Measurements from ENCODE around the gene POPDC3.

Gene POPDC3

DNA sequence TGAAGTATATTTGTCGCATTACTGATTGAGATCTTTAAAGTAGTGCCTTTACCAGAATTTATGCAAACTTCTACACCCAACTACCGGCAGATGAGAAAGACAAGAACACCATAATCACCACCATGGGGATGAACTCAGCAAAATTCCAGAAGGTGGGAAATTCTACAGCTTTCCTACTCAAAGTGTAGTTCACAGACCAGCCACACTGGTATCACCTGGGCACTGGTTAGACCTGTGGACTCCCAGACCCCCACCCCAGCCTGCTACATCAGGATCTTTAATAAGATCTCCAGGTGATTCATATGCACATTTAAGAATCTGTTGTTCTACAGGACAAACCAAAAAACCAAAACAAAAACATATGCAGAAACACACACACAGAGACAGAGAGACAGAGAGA is 67.9 kb downstream of the POPDC3 start:
- no peak overlapping the region for H3K4me2 ChIP-seq (ENCODE audit: low read depth, low read length, poor library complexity, severe bottlenecking)
- H3K27ac ChIP-seq (ENCODE audit: low read depth, low read length) = no peak overlapping the region
- no peaks in the 10 kb centered on the region for H3K36me3 ChIP-seq (ENCODE audit: low read length)

DNA sequence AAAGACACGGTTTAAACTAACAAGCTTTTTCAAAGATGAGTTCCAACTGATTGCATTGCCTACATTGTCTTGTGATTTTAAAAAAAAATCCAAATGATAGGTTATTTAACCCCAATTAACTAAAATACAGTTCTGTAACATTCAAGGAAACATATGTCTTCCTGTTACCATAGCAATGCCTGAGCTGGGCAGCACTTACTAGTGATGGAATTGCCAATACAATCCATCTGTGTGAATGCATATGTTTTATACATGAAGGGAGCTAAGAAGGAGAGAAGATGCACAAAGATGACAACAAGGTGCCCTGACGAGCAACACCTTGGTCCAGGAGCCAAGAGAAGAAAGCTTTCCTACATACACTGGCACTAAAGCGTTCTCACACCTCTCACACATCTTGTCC is 68.7 kb downstream of the POPDC3 start:
- Histone ChIP-seq H3K27ac (ENCODE audit: low read depth, low read length) (no peak overlapping the region), H3K79me2 (ENCODE audit: insufficient read depth, low read length) (no peaks in the 10 kb centered on the region), H3K9me2 (replicated peaks; ENCODE audit: insufficient read depth, low read length) (no peaks in the 10 kb centered on the region), H3K27me3 (ENCODE audit: low read length) (no peaks in the 10 kb centered on the region), H3K4me2 (ENCODE audit: low read depth, low read length, poor library complexity, severe bottlenecking) (no peak overlapping the region), H4K20me1 (ENCODE audit: low read depth, low read length) (no peaks in the 10 kb centered on the region), H3K36me3 (ENCODE audit: low read length) (no peaks in the 10 kb centered on the region), H3K9me3 (ENCODE audit: insufficient read depth, low read length) (no peaks in the 10 kb centered on the region), H3K4me3 (ENCODE audit: insufficient read depth, low read length, poor library complexity, severe bottlenecking) (no peak overlapping the region), H3K9ac (ENCODE audit: low read length) (no peak overlapping the region), H2AFZ (ENCODE audit: low read depth, low read length, severe bottlenecking) (no peak overlapping the region), H3F3A (ENCODE audit: insufficient read depth) (no peaks in the 10 kb centered on the region)
- TF ChIP-seq EZH2phosphoT487 (conservative IDR thresholded peaks at IDR 0.05; ENCODE audit: low read length) (no peak), CTCF (IDR thresholded peaks at IDR 0.05; ENCODE audit: insufficient read depth, low read length, poor library complexity, severe bottlenecking) (no peak)

More for the DNA sequence above, 67.9 kb downstream of the POPDC3 start:
- H4K20me1 ChIP-seq (ENCODE audit: low read depth, low read length) = no peaks in the 10 kb centered on the region
- no peak for TF ChIP-seq CTCF (IDR thresholded peaks at IDR 0.05; ENCODE audit: insufficient read depth, low read length, poor library complexity, severe bottlenecking)
- TF ChIP-seq EZH2phosphoT487 (conservative IDR thresholded peaks at IDR 0.05; ENCODE audit: low read length) = no peak
- no peaks in the 10 kb centered on the region for H3K9me2 ChIP-seq (replicated peaks; ENCODE audit: insufficient read depth, low read length)
- H3K79me2 ChIP-seq (ENCODE audit: insufficient read depth, low read length) = no peaks in the 10 kb centered on the region
- no peaks in the 10 kb centered on the region for H3K27me3 ChIP-seq (ENCODE audit: low read length)
- no peak overlapping the region for H3K9ac ChIP-seq (ENCODE audit: low read length)
- H3K4me3 ChIP-seq (ENCODE audit: insufficient read depth, low read length, poor library complexity, severe bottlenecking) = no peak overlapping the region
- no peaks in the 10 kb centered on the region for H3F3A ChIP-seq (ENCODE audit: insufficient read depth)
- H2AFZ ChIP-seq (ENCODE audit: low read depth, low read length, severe bottlenecking) = no peak overlapping the region
- no peaks in the 10 kb centered on the region for H3K9me3 ChIP-seq (ENCODE audit: insufficient read depth, low read length)

DNA sequence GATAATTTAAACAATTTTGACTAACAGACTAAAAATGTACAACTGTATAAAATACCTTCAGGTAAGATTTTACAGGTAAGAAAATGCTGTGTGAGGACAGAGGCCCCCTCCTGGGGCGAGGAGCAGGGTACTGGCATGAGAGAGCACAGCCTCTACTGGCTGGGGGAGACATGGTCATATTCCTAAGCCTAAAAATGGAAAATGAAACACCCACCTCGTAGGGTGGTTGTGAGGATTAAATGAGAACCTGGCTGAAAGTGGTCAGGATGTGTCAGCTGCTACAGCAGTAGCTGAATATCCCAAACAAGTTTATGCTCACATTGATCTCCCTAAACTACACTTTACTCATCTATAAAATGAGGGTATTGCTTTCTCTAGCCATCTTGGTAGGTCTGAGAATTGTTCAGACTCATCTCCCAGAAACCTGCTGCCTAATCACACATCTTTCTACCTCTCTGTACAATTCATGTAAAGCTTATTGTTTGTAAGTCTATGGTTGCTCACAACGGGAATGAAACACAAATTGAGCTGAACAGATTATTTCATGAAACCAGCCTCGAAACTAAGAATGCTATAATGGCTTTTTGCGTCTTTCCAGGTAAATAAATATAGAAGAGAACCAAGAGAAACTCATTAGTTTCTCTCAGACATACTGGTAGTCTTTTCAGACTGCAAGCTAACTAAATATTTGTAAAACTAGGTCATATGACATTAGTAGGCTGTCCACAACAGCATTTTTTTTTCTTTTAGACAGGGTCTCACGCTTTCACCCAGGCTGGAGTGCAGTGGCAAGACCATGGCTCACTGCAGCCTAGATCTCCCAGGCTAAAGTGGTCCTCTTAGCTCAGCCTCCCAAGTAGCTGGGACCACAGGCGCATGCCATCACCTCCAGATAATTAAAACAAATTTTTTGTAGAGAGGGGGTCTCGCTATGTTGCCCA is 69.6 kb downstream of the POPDC3 start:
- no peak overlapping the region for H2AFZ ChIP-seq (ENCODE audit: low read depth, low read length, severe bottlenecking)
- H3F3A ChIP-seq (ENCODE audit: insufficient read depth) = no peaks in the 10 kb centered on the region
- H3K9me3 ChIP-seq (ENCODE audit: insufficient read depth, low read length) = no peaks in the 10 kb centered on the region
- H3K27me3 ChIP-seq (ENCODE audit: low read length) = no peaks in the 10 kb centered on the region
- no peaks in the 10 kb centered on the region for H4K20me1 ChIP-seq (ENCODE audit: low read depth, low read length)
- H3K4me2 ChIP-seq (ENCODE audit: low read depth, low read length, poor library complexity, severe bottlenecking) = no peak overlapping the region
- no peaks in the 10 kb centered on the region for H3K36me3 ChIP-seq (ENCODE audit: low read length)
- no peaks in the 10 kb centered on the region for H3K79me2 ChIP-seq (ENCODE audit: insufficient read depth, low read length)
- no peak overlapping the region for H3K4me3 ChIP-seq (ENCODE audit: insufficient read depth, low read length, poor library complexity, severe bottlenecking)
- no peak overlapping the region for H3K9ac ChIP-seq (ENCODE audit: low read length)
- TF ChIP-seq EZH2phosphoT487 (conservative IDR thresholded peaks at IDR 0.05; ENCODE audit: low read length) (no peak), CTCF (IDR thresholded peaks at IDR 0.05; ENCODE audit: insufficient read depth, low read length, poor library complexity, severe bottlenecking) (no peak)
- no peaks in the 10 kb centered on the region for H3K9me2 ChIP-seq (replicated peaks; ENCODE audit: insufficient read depth, low read length)
- no peak overlapping the region for H3K27ac ChIP-seq (ENCODE audit: low read depth, low read length)

Data from SU-DHL-6 (cell line).